Stimulated activated CD8-positive, alpha-beta memory T cell treated with anti-CD3 and anti-CD28 coated beads, Interleukin-15, amount 100 ng/mL, for 4 hours (primary cell): ENCODE measurements around the gene VAPB.
"Not testable (repeated sequence)": the region's sequence is repeated elsewhere in the genome, so short reads cannot be mapped to it uniquely, and the experiment has no call there.

Experiments used
- DNase-seq, 2 donors: peaks; one replicate each; pipeline ENCODE4 v3.0.0-alpha.2; 2020; ENCODE audit warnings: low read depth in 2 of 2

Gene VAPB, protein sequence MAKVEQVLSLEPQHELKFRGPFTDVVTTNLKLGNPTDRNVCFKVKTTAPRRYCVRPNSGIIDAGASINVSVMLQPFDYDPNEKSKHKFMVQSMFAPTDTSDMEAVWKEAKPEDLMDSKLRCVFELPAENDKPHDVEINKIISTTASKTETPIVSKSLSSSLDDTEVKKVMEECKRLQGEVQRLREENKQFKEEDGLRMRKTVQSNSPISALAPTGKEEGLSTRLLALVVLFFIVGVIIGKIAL

DNA sequence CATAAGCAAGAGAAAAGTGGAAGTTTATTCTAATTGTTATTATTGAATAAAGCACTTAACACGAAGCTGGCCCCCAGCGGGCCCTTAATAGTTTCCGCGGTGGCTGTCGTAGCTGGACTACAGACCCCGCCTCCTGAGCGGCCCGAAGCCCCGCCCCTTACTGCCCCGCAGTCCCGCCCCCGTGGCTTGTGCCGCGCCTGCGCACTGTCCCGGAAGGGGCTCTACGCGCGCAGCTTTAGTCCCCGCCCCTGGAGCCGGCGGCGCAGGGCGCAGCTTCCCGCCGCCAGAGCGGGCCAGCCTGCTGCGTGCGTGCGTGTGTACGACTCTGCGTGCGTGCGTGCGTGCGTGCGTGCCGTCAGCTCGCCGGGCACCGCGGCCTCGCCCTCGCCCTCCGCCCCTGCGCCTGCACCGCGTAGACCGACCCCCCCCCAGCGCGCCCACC, at the start of gene VAPB:
Gene VAPB (plus strand): TSS at position 348 of the 442 bp plus-strand sequence. CDS start 231 bp downstream, outside the sequence.
- peak; percentile 90 to 95 for DNase-seq

DNA sequence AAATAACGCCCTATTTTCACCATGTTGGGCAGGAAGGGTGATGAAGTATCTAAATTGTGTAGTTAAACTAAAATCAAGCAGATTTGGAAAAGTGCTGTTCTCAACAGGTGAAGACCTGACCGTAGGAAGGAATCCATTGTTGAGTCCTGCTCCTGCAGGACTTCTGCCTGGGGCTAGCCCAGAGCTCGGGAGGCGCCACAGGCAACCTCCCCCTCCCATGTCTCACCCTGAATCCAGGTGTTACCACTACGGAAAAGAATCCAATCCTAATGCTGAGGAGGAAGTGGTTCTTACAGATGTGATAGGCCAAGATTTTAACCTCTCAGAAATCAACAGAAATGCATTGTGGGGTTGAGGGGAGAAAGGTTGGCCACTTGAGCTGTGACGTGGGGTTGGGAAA, 49.3 kb upstream of the VAPB start:
- DNase-seq, result no peak

DNA sequence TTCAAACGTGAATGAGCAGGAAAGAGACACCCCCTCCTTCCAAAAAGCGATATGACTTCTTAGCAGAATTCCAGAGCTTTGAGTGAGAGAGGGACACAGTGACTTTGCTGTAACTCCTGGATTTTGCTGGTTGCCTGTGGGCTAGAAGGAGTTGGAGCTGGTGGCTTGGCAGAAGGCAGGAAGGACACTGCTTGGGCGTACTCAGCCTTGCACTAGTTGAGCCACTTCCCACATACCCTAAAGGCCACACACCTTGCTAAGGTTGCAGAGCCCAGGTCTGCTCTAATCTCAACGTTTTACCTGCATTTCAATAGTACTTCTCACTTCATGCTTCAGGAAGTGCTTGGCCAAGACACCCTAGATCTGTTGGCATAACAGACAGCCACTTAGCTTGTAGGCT, 48.9 kb upstream of the VAPB start:
- DNase-seq, result no peak

DNA sequence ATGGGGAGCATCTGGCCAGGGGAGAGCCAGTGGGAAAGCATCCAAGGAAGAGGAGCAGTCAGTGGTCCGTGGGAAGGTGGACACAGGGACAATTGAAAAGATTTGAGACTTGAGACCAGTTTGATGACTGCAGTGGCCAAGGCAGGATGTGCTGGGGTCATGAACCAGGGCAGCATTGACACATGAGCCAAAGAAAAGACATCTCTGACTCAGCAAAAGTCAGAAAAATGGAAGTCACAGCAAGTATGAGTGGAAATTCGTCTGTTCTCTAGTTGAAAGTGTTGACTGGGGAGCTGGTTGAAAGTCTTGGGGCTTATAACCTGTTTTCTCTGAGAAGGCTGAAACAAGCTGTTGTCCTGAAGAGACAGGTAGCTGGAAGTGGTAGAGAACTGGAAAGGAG, 48.2 kb upstream of the VAPB start:
- no peak for DNase-seq

DNA sequence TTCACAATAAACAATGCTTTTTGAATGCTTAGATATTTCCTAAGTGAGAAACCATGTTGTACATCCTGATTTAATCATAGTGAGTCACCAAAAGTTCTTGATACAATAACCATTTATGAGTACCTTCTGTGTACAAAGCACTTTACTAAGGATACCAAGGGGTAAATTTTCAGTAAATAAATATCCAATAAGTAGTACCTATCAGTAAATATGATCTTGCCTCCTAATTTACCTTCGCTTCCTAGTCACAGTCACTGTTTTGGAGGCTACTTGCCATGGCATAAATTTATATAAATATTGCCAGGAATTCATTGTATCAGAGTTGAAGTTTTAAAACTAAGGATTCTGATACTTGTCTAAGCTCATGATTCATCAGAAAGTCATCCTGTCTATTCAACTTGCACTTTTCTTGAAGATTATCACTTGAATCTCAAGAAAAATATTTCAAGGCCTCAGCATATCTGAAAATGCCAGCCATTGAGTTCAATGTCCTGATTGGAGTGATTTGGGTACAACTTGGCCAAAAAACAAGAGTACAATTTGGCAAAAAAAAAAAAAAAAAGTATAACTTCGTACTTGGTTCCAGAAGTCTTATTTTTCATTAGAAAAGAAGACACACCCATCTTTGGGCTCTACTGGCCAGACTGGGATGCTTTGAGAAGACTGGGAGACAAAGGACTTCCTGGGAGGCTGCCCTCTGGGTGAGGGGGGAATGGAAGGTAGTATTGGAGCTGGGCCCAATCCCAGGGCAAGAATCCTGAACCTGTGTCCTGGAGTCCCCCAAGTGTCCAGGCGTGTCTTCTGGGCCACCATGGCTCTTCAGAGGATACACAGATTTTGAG, 46.7 kb upstream of the VAPB start:
- no peak for DNase-seq

DNA sequence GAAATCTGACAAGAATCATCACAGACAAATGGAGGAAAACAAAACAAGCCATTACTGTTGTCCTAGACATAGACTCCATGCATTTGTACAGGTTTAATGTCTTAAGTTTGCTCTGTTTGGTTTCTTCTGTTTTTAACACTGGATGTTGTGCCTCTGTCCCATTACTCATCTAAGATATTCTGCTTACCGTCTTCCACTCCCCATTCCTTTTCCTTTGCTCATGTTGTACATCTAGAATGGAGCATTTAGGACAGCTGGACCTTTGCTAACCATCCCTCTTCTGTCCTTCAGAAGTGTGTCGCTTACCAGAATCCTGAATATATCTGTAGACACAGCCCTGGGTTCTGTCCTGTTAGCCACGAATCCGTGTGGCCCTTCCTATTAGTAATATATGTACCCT, 44.3 kb upstream of the VAPB start:
- DNase-seq, result no peak

DNA sequence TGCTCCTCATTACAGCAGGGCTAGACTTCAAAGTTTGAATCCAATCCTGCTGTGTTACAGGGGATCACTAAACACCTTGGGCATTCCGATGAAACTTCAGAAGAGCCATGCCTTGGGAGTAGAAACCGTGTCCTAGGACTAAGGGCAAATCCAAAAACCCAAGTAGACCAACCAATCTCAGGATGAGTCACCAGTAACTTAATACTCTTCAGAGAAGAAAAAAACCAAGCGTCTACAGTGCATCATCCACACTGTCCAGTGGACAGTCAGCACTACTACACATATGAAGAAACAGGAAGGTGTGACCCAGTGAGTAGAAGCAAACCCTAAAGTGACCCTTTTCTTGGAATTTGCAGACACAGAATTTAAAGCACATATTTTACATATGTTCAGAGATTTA, 39.5 kb upstream of the VAPB start:
- no peak for DNase-seq

DNA sequence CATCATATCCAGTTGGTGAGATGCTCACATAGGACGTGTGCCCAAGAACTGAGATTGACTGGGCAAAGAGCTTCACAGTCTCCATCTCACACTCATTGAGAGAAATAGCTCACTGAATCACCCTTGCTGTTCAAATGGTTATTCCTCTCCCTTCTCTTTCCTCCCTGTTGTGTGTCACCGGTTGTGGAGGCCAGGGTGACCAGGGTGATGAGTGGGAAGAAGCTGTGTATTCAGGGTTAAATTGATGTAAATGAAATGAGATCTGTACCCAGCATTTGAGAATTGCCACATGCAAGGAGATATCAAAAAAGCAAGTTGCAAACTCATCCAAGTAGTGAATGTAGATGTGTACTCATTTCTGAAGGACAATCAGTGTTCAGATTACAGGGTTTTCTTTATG, 36.6 kb upstream of the VAPB start:
- no peak for DNase-seq

DNA sequence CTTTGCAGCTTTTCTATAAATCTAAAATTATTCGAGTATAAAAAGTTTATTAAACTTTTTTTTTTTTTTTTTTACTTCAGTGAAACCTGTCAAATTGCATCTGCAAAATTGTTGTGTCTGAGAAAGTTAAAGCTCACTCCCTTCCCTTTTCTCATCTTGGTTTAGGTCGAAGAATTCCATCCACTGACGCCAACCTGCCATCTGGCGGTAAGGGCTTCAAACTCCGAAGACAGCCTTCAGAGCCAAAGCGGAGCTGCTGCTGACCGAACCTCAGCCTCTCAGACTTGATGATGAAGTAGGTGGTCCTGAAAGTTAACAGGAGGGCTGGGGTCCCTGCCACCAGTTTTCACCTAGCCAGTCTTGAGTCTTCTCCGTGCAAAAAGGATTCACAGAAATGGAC, 29.6 kb upstream of the VAPB start:
- DNase-seq, result no peak

DNA sequence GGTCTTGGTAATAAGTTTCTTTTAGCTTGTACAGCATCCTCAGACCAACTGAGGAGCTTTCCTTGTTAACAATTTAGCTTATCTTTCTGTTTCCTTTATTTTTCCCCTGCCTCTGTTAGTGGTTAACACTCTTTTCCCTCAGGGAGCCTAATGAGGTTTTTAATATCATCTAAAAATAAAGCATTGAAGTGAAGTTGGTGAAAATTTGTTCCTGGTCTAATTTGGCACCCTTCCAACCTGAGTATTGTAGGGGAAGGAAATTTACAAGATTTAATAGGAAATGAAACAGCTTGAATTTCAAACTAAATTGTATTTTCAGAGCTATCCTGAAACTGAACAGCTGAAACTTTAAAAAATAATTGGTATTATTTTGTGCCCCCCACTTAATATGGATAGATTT, 28.1 kb upstream of the VAPB start:
- no peak for DNase-seq

DNA sequence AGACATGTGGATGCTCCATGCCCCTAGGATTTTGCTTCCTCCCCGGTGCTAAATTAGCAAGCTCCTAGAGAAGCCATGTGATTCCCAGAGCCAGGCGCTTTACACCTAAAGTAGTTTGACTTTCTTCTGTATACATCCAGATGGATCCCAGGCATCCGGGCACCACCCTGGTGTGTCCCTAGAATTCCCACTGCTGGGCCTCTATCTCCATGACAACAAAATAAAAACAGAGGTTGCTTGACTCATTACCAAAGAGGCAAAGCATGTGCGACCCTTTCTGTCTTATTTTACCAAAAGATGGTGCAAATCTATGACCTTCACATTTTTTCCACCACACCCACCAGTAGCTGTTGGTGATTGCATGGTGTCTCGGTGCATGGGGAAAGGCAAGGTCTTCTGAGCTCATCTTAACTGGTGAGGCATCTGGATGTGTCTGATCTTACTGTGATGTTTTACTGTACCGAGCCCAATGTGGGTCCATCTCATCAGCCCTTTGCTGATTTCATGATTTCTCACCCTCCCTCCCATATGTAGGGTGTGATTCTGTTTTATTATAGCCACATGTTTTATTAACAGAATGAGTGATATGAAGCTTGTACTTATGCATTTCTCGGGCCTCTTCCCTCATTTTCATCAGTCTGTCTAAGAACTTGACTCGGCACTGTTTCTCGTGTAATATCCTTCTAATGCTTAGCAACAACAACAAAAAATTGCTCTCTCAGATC, 27.4 kb upstream of the VAPB start:
- no peak for DNase-seq

DNA sequence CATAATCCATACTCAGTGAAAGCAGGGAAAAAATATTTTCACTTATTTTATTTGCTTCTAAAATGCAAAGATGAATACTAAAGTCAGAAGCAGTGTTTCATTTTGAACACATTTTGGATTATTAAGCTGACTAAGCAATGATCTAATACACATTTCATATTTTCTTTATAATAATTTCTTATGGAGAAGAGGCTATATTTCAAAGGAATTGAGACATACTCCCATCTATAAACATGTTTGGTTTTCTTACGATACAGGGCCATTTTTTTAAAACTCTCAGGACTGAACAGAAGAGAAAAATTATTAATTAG, 26.9 kb upstream of the VAPB start:
- DNase-seq, result no peak

DNA sequence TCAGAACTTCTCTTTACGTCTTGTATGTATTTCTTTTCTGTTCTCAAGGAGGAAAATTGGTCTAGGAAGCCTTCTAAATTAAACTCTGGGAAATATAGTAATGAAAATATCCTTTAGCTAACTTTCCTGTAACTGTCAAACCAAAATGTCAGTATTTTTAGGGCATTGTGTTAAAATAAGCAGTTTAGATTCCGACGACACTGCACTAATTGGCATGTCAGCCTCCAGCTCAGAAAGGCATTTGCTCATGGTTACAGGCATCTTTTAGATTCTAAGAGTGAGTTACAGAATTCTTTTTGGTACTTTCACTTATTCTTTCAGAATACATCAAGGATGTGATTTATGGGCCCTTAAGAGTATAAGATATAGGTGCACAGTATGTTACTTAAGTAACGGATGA, 26.1 kb upstream of the VAPB start:
- no peak for DNase-seq

DNA sequence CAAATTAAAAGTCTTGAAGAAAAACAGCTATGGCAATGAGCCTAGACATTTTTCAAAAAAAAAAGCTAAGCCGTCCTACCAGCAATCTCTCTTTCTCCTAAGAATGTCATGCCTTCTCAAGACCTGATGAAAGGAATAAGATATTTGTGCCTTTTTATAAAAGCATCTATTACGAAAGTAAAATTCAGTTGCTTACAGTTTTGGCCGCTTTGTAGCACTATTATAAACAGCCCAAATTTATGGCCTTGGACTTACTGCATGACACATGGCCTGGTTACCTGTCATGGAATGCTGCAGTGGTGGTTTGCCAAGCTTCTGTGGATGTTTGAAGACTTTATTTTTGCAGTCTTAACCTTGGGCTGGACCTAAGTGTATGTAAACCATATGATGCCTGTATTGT, 22.2 kb upstream of the VAPB start:
- DNase-seq, result no peak

DNA sequence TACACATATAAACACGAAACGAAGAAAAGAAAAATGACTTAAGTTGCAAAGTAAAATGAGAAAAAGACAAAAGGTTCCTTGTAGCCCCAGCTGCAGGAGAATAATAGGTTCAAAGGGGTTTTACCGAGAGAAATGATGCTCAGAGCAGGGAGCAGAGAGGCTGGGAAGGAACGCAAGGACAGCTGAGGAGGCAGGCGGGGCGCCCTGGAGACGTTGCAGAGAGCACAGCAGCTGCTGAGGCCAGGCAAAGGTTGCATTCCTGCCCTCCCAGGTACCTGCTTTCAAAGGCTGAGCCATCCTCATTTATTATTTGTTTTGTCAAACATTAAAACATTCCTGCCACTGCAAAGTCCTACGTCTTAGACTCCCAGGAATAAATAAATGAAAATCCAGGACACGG, 16.2 kb upstream of the VAPB start:
- DNase-seq, result no peak

DNA sequence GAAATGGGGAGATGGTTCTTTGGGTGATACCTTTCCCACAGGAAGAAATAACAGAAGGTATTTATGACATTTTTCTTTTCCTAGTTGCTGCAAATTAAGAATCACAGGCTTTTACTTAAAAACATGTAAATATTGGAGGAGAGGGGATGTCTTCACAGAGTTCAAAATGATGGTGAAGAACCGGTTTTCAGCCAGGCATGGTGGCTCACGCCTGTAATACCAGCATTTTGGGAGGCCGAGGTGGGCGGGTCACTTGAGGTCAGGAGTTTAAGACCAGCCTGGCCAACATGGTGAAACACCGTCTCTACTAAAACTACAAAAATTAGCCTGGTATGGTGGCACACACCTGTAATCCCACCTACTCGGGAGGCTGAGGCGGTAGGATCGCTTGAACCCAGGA, 15.7 kb upstream of the VAPB start:
- not testable (repeated sequence) for DNase-seq

DNA sequence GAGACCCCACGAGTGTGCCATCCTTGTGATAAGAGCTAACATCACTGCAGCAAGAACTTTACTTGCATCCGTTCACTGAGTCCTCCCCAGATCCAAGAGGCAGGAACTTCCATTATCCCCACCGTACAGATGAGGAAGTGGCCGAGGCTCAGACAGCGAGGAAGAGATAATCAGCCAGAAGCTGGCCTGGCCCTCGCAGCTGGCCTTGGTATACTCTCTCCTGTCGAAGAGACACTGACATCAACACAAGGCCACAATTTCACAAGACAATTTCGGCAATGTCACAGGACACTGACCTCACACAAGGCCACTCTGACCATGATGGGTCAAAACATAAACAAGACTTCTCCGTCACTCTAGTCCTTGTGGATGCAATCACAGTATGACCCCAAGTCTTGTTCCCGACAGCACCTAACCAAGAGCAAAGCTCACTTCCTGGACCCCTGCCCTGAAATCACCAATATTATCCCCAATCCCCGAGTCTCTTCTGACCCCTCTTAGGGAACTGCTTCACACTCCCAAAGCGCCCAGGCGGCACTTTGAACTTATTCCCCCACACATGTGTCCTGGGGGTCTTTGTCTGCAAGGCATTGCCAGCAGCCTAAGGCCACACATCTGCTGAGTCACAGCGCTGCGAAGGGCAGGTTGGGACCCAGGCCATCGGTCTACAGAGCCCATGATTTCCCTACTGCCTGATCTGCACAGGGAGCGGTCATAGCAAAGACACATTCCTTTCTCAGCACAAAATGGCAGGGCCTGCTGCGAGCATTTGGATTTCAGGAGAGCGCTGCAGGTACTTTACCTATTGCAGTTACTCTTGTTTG, 14.8 kb upstream of the VAPB start:
- no peak for DNase-seq

DNA sequence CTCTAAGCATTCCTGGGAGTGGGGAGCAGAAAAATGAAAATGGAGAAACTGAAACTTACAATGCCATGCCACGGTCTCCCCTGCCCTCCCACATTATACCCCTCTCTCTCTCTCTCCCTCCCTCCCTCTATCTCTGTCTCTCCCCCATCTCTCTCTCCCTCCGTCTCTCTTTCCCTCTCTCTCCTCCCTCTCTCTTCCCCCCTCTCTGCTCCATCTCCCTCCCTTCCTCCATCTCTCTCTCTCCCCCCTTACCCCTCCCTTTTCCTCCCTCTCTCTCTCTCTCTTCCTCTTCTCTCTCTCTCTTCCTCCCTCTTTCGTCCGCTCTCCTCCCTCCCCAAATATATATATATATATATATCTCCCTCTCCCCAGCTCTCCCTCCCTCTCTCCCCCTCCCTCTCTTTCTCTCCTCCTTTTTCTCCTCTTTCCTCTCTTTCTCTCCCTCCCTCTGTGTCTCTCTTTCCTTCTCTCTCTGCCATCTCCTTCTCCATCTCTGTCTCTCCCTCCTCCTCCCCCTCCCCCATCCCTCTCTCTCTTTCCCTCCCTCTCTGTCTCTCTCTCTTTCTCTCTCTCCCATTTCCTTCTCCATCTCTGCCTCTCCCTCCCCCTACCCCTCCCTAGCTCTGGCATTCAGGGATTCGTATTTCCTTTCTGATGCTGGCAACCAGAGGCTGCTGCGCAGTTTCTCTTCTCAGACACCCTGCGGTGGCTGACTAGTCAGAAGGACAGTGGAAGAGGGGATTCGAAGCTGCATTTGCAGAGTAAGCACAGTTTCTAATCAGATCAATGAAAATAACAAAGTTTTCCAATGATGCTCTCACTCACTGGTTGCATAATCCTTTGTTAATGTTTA, 13.9 kb upstream of the VAPB start:
- no peak for DNase-seq

DNA sequence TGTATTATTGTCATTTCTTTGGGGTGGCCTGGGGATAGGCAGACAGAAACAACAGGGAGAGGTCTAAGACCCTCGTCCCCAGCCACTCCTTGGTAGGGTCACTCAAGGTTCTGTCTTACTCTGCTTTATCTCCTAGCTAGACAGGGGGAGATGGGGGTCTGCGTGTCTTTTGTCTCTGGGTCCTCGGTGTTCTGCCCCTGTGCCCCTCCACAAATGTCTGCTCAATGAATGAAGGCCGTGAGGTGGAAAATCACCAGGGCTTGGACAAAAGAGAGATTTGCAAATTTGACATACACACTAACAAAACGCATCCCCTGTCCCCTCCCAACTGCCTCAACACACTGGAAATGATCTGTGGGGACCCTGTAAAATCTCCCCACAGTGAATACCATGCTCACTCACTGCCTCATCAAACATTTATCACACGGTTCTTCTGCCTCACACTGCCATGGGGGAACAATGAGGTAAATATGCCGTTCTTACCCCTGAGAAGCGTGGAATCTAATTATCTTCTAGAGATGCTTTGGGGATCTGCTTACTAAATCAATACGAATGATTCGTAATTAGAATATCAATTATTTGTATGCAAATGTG, 13.2 kb upstream of the VAPB start:
- DNase-seq, result no peak

DNA sequence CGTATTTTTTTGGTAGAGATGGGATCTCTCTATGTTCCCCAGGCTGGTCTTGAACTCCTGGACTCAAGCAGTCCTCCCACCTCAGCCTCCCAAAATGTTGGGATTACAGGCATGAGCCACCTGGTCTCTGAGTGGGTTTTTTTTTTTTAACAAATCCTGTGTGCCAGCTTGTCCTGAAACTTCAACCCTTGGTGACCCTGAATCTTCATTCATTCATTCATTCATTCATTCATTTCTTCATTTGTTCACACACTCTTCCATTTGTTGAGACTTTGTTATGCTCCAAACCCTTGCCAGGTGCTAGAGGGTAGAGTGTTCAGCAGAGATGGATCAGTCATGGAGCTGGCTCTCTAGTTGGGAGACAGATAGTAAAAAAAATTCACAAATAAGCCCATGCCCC, 12.0 kb upstream of the VAPB start:
- DNase-seq, result no peak
